Measurements from ENCODE around the gene ITM2C.

ITM2C gene

GRCh38 chr2:230903231-230904150 is 38.7 kb downstream of the ITM2C start:
- no peak overlapping the region for H3K23ac ChIP-seq (ENCODE audit: low read depth, low read length, poor library complexity)
- no peak overlapping the region for H3K18ac ChIP-seq (ENCODE audit: low read length)
- H4K8ac ChIP-seq (ENCODE audit: low read depth, low read length): no peak overlapping the region
- H2BK5ac ChIP-seq (ENCODE audit: low read length): no peak overlapping the region
- no peak overlapping the region for H4K91ac ChIP-seq (ENCODE audit: low read depth, low read length, poor library complexity)
- H3K14ac ChIP-seq (ENCODE audit: low read length): no peak overlapping the region
- no peak overlapping the region for H3K9ac ChIP-seq (ENCODE audit: low read depth, low read length, poor library complexity)
- peak overlapping the region in 1 of 2 donors; percentile 28 for H3K4me3 ChIP-seq (ENCODE audit: low read length in 2 of 2)
- H3K4ac ChIP-seq (ENCODE audit: low read length): no peak overlapping the region
- H3K27me3 ChIP-seq (ENCODE audit: control insufficient read depth in 3 of 3, insufficient read depth in 3 of 3, low read depth in 1 of 3, low read length in 3 of 3): peaks cover 0 to 2% (median 0%) of the 10 kb centered on the region in 3 experiments
- no peak overlapping the region for H2BK120ac ChIP-seq (ENCODE audit: low read depth, low read length)
- no peak for DNase-seq (ENCODE audit: low spot score)
- no peak overlapping the region for H2BK15ac ChIP-seq (ENCODE audit: low read length)
- H3K79me1 ChIP-seq (ENCODE audit: low read depth, low read length): no peaks in the 10 kb centered on the region
- no peaks in the 10 kb centered on the region for H3K36me3 ChIP-seq (replicated peaks in 1 of 2; ENCODE audit: control insufficient read depth in 2 of 2, insufficient read depth in 2 of 2, low read length in 2 of 2)
- no peak overlapping the region for H3K27ac ChIP-seq (replicated peaks; ENCODE audit: low read length)
- no peak overlapping the region for H2AK5ac ChIP-seq (ENCODE audit: low read depth, low read length)
- WGBS, 2 donors (ENCODE audit: extremely low coverage in 2 of 2, insufficient read length in 2 of 2, insufficient replicate concordance in 1 of 2): no CpG with 5 or more reads among the region's 19 CpGs
- no peak overlapping the region for H2BK12ac ChIP-seq (ENCODE audit: low read length)
- no peaks in the 10 kb centered on the region for H3K9me3 ChIP-seq (replicated peaks in 1 of 2; ENCODE audit: control insufficient read depth in 2 of 2, insufficient read depth in 1 of 2, low read depth in 1 of 2, low read length in 2 of 2)
- H2AFZ ChIP-seq (ENCODE audit: low read length): no peak overlapping the region
- H3K4me1 ChIP-seq (ENCODE audit: control insufficient read depth in 2 of 2, insufficient read depth in 1 of 2, low read depth in 1 of 2, low read length in 2 of 2): peaks cover 12 to 32% of the 10 kb centered on the region in 2 donors
- no peak overlapping the region for H3K4me2 ChIP-seq (ENCODE audit: insufficient read depth, low read length, poor library complexity, severe bottlenecking)

- no peak overlapping the region for H4K8ac ChIP-seq (ENCODE audit: low read depth, low read length)
- H3K23ac ChIP-seq (ENCODE audit: low read depth, low read length, poor library complexity): no peak overlapping the region
- H3K4me3 ChIP-seq (ENCODE audit: low read length in 2 of 2): no peak overlapping the region
Observed at GRCh38 chr2:230904856-230905447, 40.2 kb downstream of the ITM2C start.

GRCh38 chr2:230905448-230906421 is 41.0 kb downstream of the ITM2C start:
- H3K4me1 ChIP-seq (ENCODE audit: control insufficient read depth in 2 of 2, insufficient read depth in 1 of 2, low read depth in 1 of 2, low read length in 2 of 2): peaks cover 9 to 22% of the 10 kb centered on the region in 2 donors
- H3K79me1 ChIP-seq (ENCODE audit: low read depth, low read length): no peaks in the 10 kb centered on the region
- H3K36me3 ChIP-seq (replicated peaks in 1 of 2; ENCODE audit: control insufficient read depth in 2 of 2, insufficient read depth in 2 of 2, low read length in 2 of 2): no peaks in the 10 kb centered on the region
- H2BK15ac ChIP-seq (ENCODE audit: low read length): no peak overlapping the region
- no peaks in the 10 kb centered on the region for H3K9me3 ChIP-seq (replicated peaks in 1 of 2; ENCODE audit: control insufficient read depth in 2 of 2, insufficient read depth in 1 of 2, low read depth in 1 of 2, low read length in 2 of 2)
- no peak overlapping the region for H3K14ac ChIP-seq (ENCODE audit: low read length)
- no peak overlapping the region for H3K4me2 ChIP-seq (ENCODE audit: insufficient read depth, low read length, poor library complexity, severe bottlenecking)
- DNase-seq (ENCODE audit: low spot score): no peak
- H3K18ac ChIP-seq (ENCODE audit: low read length): no peak overlapping the region
- H3K27me3 ChIP-seq (ENCODE audit: control insufficient read depth in 3 of 3, insufficient read depth in 3 of 3, low read depth in 1 of 3, low read length in 3 of 3): peaks cover 0 to 2% (median 0%) of the 10 kb centered on the region in 3 experiments
- H2BK12ac ChIP-seq (ENCODE audit: low read length): no peak overlapping the region
- H3K27ac ChIP-seq (replicated peaks; ENCODE audit: low read length): no peak overlapping the region
- peak overlapping the region; percentile 72 for H2AFZ ChIP-seq (ENCODE audit: low read length)
- no peak overlapping the region for H3K4ac ChIP-seq (ENCODE audit: low read length)
- no peak overlapping the region for H3K4me3 ChIP-seq (ENCODE audit: low read length in 2 of 2)
- WGBS, 2 donors (ENCODE audit: extremely low coverage in 2 of 2, insufficient read length in 2 of 2, insufficient replicate concordance in 1 of 2): no CpG with 5 or more reads among the region's 18 CpGs
- H4K8ac ChIP-seq (ENCODE audit: low read depth, low read length): no peak overlapping the region
- no peak overlapping the region for H4K91ac ChIP-seq (ENCODE audit: low read depth, low read length, poor library complexity)
- H2BK5ac ChIP-seq (ENCODE audit: low read length): no peak overlapping the region
- H3K23ac ChIP-seq (ENCODE audit: low read depth, low read length, poor library complexity): no peak overlapping the region
- H2AK5ac ChIP-seq (ENCODE audit: low read depth, low read length): no peak overlapping the region
- H2BK120ac ChIP-seq (ENCODE audit: low read depth, low read length): no peak overlapping the region
- H3K9ac ChIP-seq (ENCODE audit: low read depth, low read length, poor library complexity): no peak overlapping the region

More at GRCh38 chr2:230904856-230905447, 40.2 kb downstream of the ITM2C start:
- no CpG with 5 or more reads among the region's 15 CpGs for WGBS, 2 donors (ENCODE audit: extremely low coverage in 2 of 2, insufficient read length in 2 of 2, insufficient replicate concordance in 1 of 2)
- H3K4me2 ChIP-seq (ENCODE audit: insufficient read depth, low read length, poor library complexity, severe bottlenecking): no peak overlapping the region
- H2BK15ac ChIP-seq (ENCODE audit: low read length): no peak overlapping the region
- peaks cover 9 to 23% of the 10 kb centered on the region in 2 donors for H3K4me1 ChIP-seq (ENCODE audit: control insufficient read depth in 2 of 2, insufficient read depth in 1 of 2, low read depth in 1 of 2, low read length in 2 of 2)
- no peak for DNase-seq (ENCODE audit: low spot score)
- H4K91ac ChIP-seq (ENCODE audit: low read depth, low read length, poor library complexity): no peak overlapping the region
- H3K36me3 ChIP-seq (replicated peaks in 1 of 2; ENCODE audit: control insufficient read depth in 2 of 2, insufficient read depth in 2 of 2, low read length in 2 of 2): no peaks in the 10 kb centered on the region
- H2AK5ac ChIP-seq (ENCODE audit: low read depth, low read length): peak overlapping the region; percentile 42
- H2BK120ac ChIP-seq (ENCODE audit: low read depth, low read length): no peak overlapping the region
- H3K14ac ChIP-seq (ENCODE audit: low read length): no peak overlapping the region
- peak overlapping the region; percentile 72 for H2AFZ ChIP-seq (ENCODE audit: low read length)
- H3K9ac ChIP-seq (ENCODE audit: low read depth, low read length, poor library complexity): no peak overlapping the region
- H3K79me1 ChIP-seq (ENCODE audit: low read depth, low read length): no peaks in the 10 kb centered on the region
- peaks cover 0 to 2% (median 0%) of the 10 kb centered on the region in 3 experiments for H3K27me3 ChIP-seq (ENCODE audit: control insufficient read depth in 3 of 3, insufficient read depth in 3 of 3, low read depth in 1 of 3, low read length in 3 of 3)
- H3K4ac ChIP-seq (ENCODE audit: low read length): no peak overlapping the region
- no peak overlapping the region for H2BK5ac ChIP-seq (ENCODE audit: low read length)
- no peak overlapping the region for H3K27ac ChIP-seq (replicated peaks; ENCODE audit: low read length)
- no peaks in the 10 kb centered on the region for H3K9me3 ChIP-seq (replicated peaks in 1 of 2; ENCODE audit: control insufficient read depth in 2 of 2, insufficient read depth in 1 of 2, low read depth in 1 of 2, low read length in 2 of 2)
- H2BK12ac ChIP-seq (ENCODE audit: low read length): no peak overlapping the region
- no peak overlapping the region for H3K18ac ChIP-seq (ENCODE audit: low read length)
